Neural progenitor cell (in vitro differentiated cells): ENCODE results near the gene DMAC2L. TPM values are rescaled to one million over a fixed set of nuclear protein-coding genes. Genes with fewer than 3 reads are reported as not detected.
A peak's percentile ranks its signal among the peaks of the same experiment; 100 is the strongest.
"Not testable (repeated sequence)": the region's sequence is repeated elsewhere in the genome, so short reads cannot be mapped to it uniquely, and the experiment has no call there.

Experiments used
- DNase-seq: peaks from one replicate; pipeline ENCODE4 v3.0.0-alpha.2; 2016; ENCODE audit warnings: low spot score
- H2AFZ ChIP-seq: fragments of 200-600 bp; sonication (generic); replicated peaks from 2 replicates; pipeline ENCODE4 v1.6.1; 2016; ENCODE audit warnings: antibody characterized with exemption
- H3F3A ChIP-seq: fragments of 200-600 bp; sonication (generic); 2 replicates; pipeline ENCODE4 v1.6.1; 2016; ENCODE audit warnings: antibody characterized with exemption, low read depth
- H3K27ac ChIP-seq: fragments of 200-600 bp; sonication (generic); 2 replicates; pipeline ENCODE4 v1.5.1; 2016; ENCODE audit warnings: mild to moderate bottlenecking
- H3K27me3 ChIP-seq: fragments of 200-600 bp; sonication (generic); 2 replicates; pipeline ENCODE4 v1.6.1; 2016; ENCODE audit warnings: mild to moderate bottlenecking, moderate library complexity
- H3K36me3 ChIP-seq: fragments of 200-600 bp; sonication (generic); 2 replicates; pipeline ENCODE4 v1.5.1; 2016
- H3K4me1 ChIP-seq: fragments of 200-600 bp; sonication (generic); 2 replicates; pipeline ENCODE4 v1.6.1; 2016; ENCODE audit warnings: mixed run types
- H3K4me2 ChIP-seq: fragments of 200-600 bp; sonication (generic); 2 replicates; pipeline ENCODE4 v1.6.1; 2016
- H3K4me3 ChIP-seq: fragments of 200-600 bp; sonication (generic); 2 replicates; pipeline ENCODE4 v1.5.1; 2016
- H3K79me2 ChIP-seq: fragments of 200-600 bp; sonication (generic); 2 replicates; pipeline ENCODE4 v1.6.1; 2016; ENCODE audit warnings: low read depth
- H3K9ac ChIP-seq: fragments of 200-600 bp; sonication (generic); 2 replicates; pipeline ENCODE4 v1.6.1; 2016
- H3K9me3 ChIP-seq: fragments of 200-600 bp; sonication (generic); 2 replicates; pipeline ENCODE4 v1.5.1; 2016; ENCODE audit warnings: low read depth
- H4K20me1 ChIP-seq: fragments of 200-600 bp; sonication (generic); 2 replicates; pipeline ENCODE4 v1.6.1; 2016; ENCODE audit warnings: low read depth
- H3K27ac Mint-ChIP-seq: 3 replicates; pipeline ENCODE4 v1.8.0; 2021; ENCODE audit warnings: mixed read lengths
- H3K27me3 Mint-ChIP-seq: 2 replicates; pipeline ENCODE4 v1.8.0; 2022; ENCODE audit warnings: low read depth, mild to moderate bottlenecking, inconsistent platforms, moderate library complexity, mixed read lengths; ENCODE audit not compliant: insufficient read depth
- H3K36me3 Mint-ChIP-seq: 3 replicates; pipeline ENCODE4 v1.8.0; 2021; ENCODE audit warnings: mixed read lengths
- H3K4me1 Mint-ChIP-seq: 3 replicates; pipeline ENCODE4 v1.8.0; 2021; ENCODE audit warnings: mixed read lengths
- H3K4me3 Mint-ChIP-seq: 3 replicates; pipeline ENCODE4 v1.8.0; 2021; ENCODE audit warnings: mild to moderate bottlenecking, moderate library complexity, mixed read lengths
- H3K9me3 Mint-ChIP-seq: 3 replicates; pipeline ENCODE4 v1.8.0; 2020; ENCODE audit warnings: mixed read lengths
- CTCF ChIP-seq: fragments of 200-600 bp; sonication (generic); IDR thresholded peaks from 2 replicates; pipeline ENCODE4 v1.5.1; 2017; ENCODE audit warnings: antibody characterized with exemption, mild to moderate bottlenecking
- EZH2 ChIP-seq: fragments of 200-600 bp; sonication (generic); IDR thresholded peaks from 2 replicates; pipeline ENCODE4 v1.6.1; 2017; ENCODE audit warnings: antibody characterized with exemption, mild to moderate bottlenecking, moderate library complexity
- EZH2phosphoT487 ChIP-seq: fragments of 200-600 bp; sonication (generic); IDR thresholded peaks from 2 replicates; pipeline ENCODE4 v1.6.1; 2017; ENCODE audit warnings: antibody characterized with exemption
- total RNA-seq: library from RNA; depleted of rRNA; stranded (reverse); fragments of >200 nt; gene quantifications from 2 replicates; pipeline ENCODE4 v1.2.3, GENCODE V29; 2015; ENCODE audit warnings: low replicate concordance

The DMAC2L gene
- total RNA-seq, 1 donor from 2014 or later, result 17.6 TPM

GRCh38 chr14:50362764-50363713 is 50.9 kb downstream of the DMAC2L start:
- H3K36me3 ChIP-seq, result no peaks in the 10 kb centered on the region
- no peaks in the 10 kb centered on the region for H3K36me3 Mint-ChIP-seq
- peaks cover 2% of the 10 kb centered on the region for H3K4me1 ChIP-seq
- H3K4me1 Mint-ChIP-seq, result no peaks in the 10 kb centered on the region
- no peak overlapping the region for H3K4me2 ChIP-seq
- DNase-seq, result no peak
- H4K20me1 ChIP-seq, result no peaks in the 10 kb centered on the region
- no peak overlapping the region for H3K9ac ChIP-seq
- no peak overlapping the region for H2AFZ ChIP-seq
- no peaks in the 10 kb centered on the region for H3K79me2 ChIP-seq
- no peak overlapping the region for H3K27ac ChIP-seq
- peaks cover 4% of the 10 kb centered on the region for H3K27me3 Mint-ChIP-seq
- H3K4me3 Mint-ChIP-seq, result no peak overlapping the region
- no peak overlapping the region for H3K4me3 ChIP-seq
- H3K9me3 ChIP-seq, result no peaks in the 10 kb centered on the region
- TF ChIP-seq EZH2phosphoT487 (no peak), EZH2 (no peak), CTCF (no peak)
- H3K9me3 Mint-ChIP-seq, result no peaks in the 10 kb centered on the region
- peaks cover 3% of the 10 kb centered on the region for H3F3A ChIP-seq
- no peak overlapping the region for H3K27ac Mint-ChIP-seq
- H3K27me3 ChIP-seq, result no peaks in the 10 kb centered on the region

GRCh38 chr14:50363714-50364111 is 51.6 kb downstream of the DMAC2L start:
- Histone ChIP-seq H3K27ac (no peak overlapping the region), H3K4me3 (no peak overlapping the region), H4K20me1 (no peaks in the 10 kb centered on the region), H3K27me3 (no peaks in the 10 kb centered on the region), H3K4me2 (no peak overlapping the region), H3F3A (no peaks in the 10 kb centered on the region), H3K36me3 (no peaks in the 10 kb centered on the region), H3K79me2 (no peaks in the 10 kb centered on the region), H3K9ac (no peak overlapping the region), H2AFZ (no peak overlapping the region), H3K9me3 (no peaks in the 10 kb centered on the region), H3K4me1 (no peaks in the 10 kb centered on the region)
- TF ChIP-seq EZH2 (no peak), CTCF (no peak), EZH2phosphoT487 (no peak)
- Mint-ChIP-seq H3K27ac (peak overlapping the region; percentile 34), H3K27me3 (no peaks in the 10 kb centered on the region), H3K36me3 (no peaks in the 10 kb centered on the region), H3K9me3 (no peaks in the 10 kb centered on the region), H3K4me1 (no peaks in the 10 kb centered on the region), H3K4me3 (no peak overlapping the region)
- no peak for DNase-seq

- H3K4me2 ChIP-seq, result no peak overlapping the region
- no peak overlapping the region for H3K9ac ChIP-seq
- Mint-ChIP-seq H3K9me3 (no peaks in the 10 kb centered on the region), H3K27ac (no peak overlapping the region), H3K4me1 (no peaks in the 10 kb centered on the region), H3K36me3 (no peaks in the 10 kb centered on the region), H3K27me3 (no peaks in the 10 kb centered on the region), H3K4me3 (no peak overlapping the region)
- no peak overlapping the region for H2AFZ ChIP-seq
- no peaks in the 10 kb centered on the region for H3K27me3 ChIP-seq
- H3K9me3 ChIP-seq, result no peaks in the 10 kb centered on the region
- no peaks in the 10 kb centered on the region for H3K36me3 ChIP-seq
- no peak overlapping the region for H3K27ac ChIP-seq
- H3K4me3 ChIP-seq, result no peak overlapping the region
- no peaks in the 10 kb centered on the region for H3F3A ChIP-seq
- no peaks in the 10 kb centered on the region for H4K20me1 ChIP-seq
- no peaks in the 10 kb centered on the region for H3K4me1 ChIP-seq
- no peak for DNase-seq
- TF ChIP-seq CTCF (no peak), EZH2 (no peak)
- no peaks in the 10 kb centered on the region for H3K79me2 ChIP-seq
These were observed 52.7 kb downstream of the DMAC2L start for GRCh38 chr14:50364792-50365191.

- not testable (repeated sequence) for H3K9me3 Mint-ChIP-seq, H3K36me3 ChIP-seq, H3K4me3 Mint-ChIP-seq
These were observed 53.4 kb downstream of the DMAC2L start for GRCh38 chr14:50365572-50365971.

More at GRCh38 chr14:50365572-50365971, 53.4 kb downstream of the DMAC2L start:
- H3K79me2 ChIP-seq, H3K36me3 Mint-ChIP-seq, H3K27me3 Mint-ChIP-seq, H3K27ac Mint-ChIP-seq, H2AFZ ChIP-seq, H3K9me3 ChIP-seq, H3K4me3 ChIP-seq, H4K20me1 ChIP-seq, H3K4me1 ChIP-seq, H3K9ac ChIP-seq, H3K27me3 ChIP-seq, DNase-seq, H3K4me1 Mint-ChIP-seq, H3F3A ChIP-seq, H3K4me2 ChIP-seq, H3K27ac ChIP-seq: not testable (repeated sequence)
